Thoracic aorta (tissue), 2 donors: Measurements from ENCODE around the gene APP. TPM values are rescaled to one million over a fixed set of nuclear protein-coding genes. Genes with fewer than 3 reads are reported as not detected.
A peak's percentile ranks its signal among the peaks of the same experiment; 100 is the strongest.

Experiments used
- ATAC-seq: fragments of 150-250 bp; one replicate; pipeline ENCODE4 v1.8.0; 2017; ENCODE audit warnings: low read depth; ENCODE audit not compliant: insufficient number of reproducible peaks, low FRiP score
- DNase-seq: peaks from one replicate; pipeline ENCODE4 v3.0.0-alpha.2; 2020; ENCODE audit warnings: low spot score
- H3K27ac ChIP-seq, 2 donors: fragments of 200-600 bp; sonication (generic); 1 replicate in 1 of 2; 2 replicates in 1 of 2; pipeline ENCODE4 v1.5.1; 2016; ENCODE audit warnings: mild to moderate bottlenecking in 2 of 2, moderate library complexity in 2 of 2
- H3K27me3 ChIP-seq: fragments of 200-600 bp; sonication (generic); replicated peaks from 2 replicates; pipeline ENCODE4 v1.6.0; 2016; ENCODE audit warnings: mild to moderate bottlenecking; ENCODE audit not compliant: insufficient read depth
- H3K36me3 ChIP-seq: fragments of 200-600 bp; sonication (generic); one replicate; pipeline ENCODE4 v1.5.1; 2016
- H3K4me1 ChIP-seq, 2 donors: fragments of 200-600 bp; sonication (generic); 1 replicate in 1 of 2; 2 replicates in 1 of 2; pipeline versions ENCODE4 v1.5.1 to v1.6.0; 2016; ENCODE audit warnings: low read depth in 2 of 2, mild to moderate bottlenecking in 1 of 2; ENCODE audit not compliant: control insufficient read depth in 1 of 2
- H3K4me3 ChIP-seq: fragments of 200-600 bp; sonication (generic); 2 replicates; pipeline ENCODE4 v1.5.1; 2016; ENCODE audit warnings: mild to moderate bottlenecking
- H3K9me3 ChIP-seq: fragments of 200-600 bp; sonication (generic); 2 replicates; pipeline ENCODE4 v1.5.1; 2016
- total RNA-seq, 2 donors: library from RNA; depleted of rRNA; stranded (reverse); fragments of >200 nt; gene quantifications; one replicate each; pipeline versions ENCODE4 v1.1.0 to v1.2.3, GENCODE V29; 2016
- TF ChIP-seq, protein P1 (sequence below): fragments of 200-600 bp; sonication (generic); IDR thresholded peaks from one replicate; pipeline ENCODE4 v1.5.1; 2019; ENCODE audit warnings: antibody characterized with exemption

Gene APP
- total RNA-seq, 2 donors from 2014 or later: 342 to 468 TPM

DNA sequence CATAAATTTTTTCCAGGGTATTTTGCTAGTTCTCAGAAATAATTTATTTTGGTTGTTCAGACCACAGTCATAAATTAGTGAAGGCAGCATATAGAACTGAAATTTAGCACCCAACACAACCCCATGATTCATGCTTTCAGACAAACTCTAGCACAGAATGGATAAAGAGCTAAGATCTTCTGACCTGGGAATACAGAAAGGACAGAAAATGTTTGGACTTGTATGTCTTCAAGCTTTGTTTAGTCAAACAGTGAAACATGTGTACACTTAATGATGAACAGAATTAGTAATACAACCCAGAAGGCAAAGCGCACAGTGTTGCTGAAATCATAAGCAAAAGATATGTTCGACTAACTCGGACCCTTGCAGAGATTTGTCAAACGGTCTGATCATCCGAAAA lies 205.6 kb downstream of the APP start:
- no peak overlapping the region for H3K4me3 ChIP-seq
- ATAC-seq: no peak
- peaks cover 11 to 27% of the 10 kb centered on the region in 2 donors for H3K4me1 ChIP-seq
- H3K9me3 ChIP-seq: no peaks in the 10 kb centered on the region
- H3K27me3 ChIP-seq: no peaks in the 10 kb centered on the region
- H3K36me3 ChIP-seq: no peaks in the 10 kb centered on the region
- DNase-seq: no peak
- TF ChIP-seq, protein P1, sequence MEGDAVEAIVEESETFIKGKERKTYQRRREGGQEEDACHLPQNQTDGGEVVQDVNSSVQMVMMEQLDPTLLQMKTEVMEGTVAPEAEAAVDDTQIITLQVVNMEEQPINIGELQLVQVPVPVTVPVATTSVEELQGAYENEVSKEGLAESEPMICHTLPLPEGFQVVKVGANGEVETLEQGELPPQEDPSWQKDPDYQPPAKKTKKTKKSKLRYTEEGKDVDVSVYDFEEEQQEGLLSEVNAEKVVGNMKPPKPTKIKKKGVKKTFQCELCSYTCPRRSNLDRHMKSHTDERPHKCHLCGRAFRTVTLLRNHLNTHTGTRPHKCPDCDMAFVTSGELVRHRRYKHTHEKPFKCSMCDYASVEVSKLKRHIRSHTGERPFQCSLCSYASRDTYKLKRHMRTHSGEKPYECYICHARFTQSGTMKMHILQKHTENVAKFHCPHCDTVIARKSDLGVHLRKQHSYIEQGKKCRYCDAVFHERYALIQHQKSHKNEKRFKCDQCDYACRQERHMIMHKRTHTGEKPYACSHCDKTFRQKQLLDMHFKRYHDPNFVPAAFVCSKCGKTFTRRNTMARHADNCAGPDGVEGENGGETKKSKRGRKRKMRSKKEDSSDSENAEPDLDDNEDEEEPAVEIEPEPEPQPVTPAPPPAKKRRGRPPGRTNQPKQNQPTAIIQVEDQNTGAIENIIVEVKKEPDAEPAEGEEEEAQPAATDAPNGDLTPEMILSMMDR: no peak
- H3K27ac ChIP-seq: no peak overlapping the region

DNA sequence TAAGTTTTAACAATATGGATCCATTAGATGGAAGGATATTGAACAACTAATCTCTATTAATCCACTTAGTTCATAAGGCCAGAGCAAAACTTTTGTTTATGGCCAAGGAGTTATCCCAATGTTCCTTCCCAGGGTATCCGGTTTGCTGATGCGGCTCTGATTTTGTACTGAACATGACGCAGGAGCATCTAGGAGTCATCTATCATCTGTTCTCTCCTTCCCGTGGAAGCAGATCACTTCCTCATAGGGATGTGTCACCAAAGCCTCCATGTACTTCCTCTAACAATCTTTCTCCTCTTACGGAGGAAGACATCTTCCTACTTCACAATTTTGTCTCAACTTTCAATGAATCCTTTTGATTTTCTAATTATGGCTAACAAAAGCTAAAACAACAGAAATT lies 206.6 kb downstream of the APP start:
- H3K27ac ChIP-seq: peak overlapping the region in 1 of 2 donors; percentile 32
- H3K27me3 ChIP-seq: no peaks in the 10 kb centered on the region
- no peak for ATAC-seq

DNA sequence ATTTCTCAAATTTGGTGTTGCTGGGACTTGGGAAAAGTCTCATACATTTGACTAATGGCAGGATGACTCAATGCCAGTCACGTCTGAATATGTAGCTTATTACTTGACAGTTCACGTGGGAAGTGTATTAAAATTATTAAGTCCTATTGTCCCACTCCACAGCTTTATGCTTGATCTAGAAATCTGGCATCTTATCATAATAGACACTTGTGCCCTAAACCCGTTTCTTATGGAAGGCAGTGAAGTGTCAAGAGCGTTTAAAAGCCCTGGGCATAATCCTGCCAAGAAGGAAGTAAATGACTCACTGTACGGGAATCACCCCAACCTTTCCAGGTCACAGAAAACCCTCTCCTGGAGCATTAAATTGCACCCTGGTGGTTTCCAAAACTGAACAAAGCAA lies 207.4 kb downstream of the APP start:
- H3K27ac ChIP-seq: peak overlapping the region; percentile 15 to 32
- H3K4me1 ChIP-seq: peaks cover 11 to 22% of the 10 kb centered on the region in 2 donors
- H3K36me3 ChIP-seq: no peaks in the 10 kb centered on the region
- no peaks in the 10 kb centered on the region for H3K9me3 ChIP-seq
- H3K27me3 ChIP-seq: no peaks in the 10 kb centered on the region
- H3K4me3 ChIP-seq: no peak overlapping the region
- DNase-seq: no peak
- TF ChIP-seq, protein P1: no peak
- peak; percentile 41 for ATAC-seq

More for the DNA sequence above, 206.6 kb downstream of the APP start:
- DNase-seq: no peak
- Histone ChIP-seq H3K4me3 (no peak overlapping the region), H3K4me1 (peaks cover 11 to 27% of the 10 kb centered on the region in 2 donors), H3K9me3 (no peaks in the 10 kb centered on the region), H3K36me3 (no peaks in the 10 kb centered on the region)
- TF ChIP-seq, protein P1: no peak

- DNase-seq (no peak), ATAC-seq (no peak)
- H3K9me3 ChIP-seq: no peaks in the 10 kb centered on the region
- no peak overlapping the region for H3K27ac ChIP-seq
- no peaks in the 10 kb centered on the region for H3K27me3 ChIP-seq
- TF ChIP-seq, protein P1: no peak
- no peaks in the 10 kb centered on the region for H3K36me3 ChIP-seq
- H3K4me3 ChIP-seq: no peak overlapping the region
- peaks cover 5 to 13% of the 10 kb centered on the region in 2 donors for H3K4me1 ChIP-seq
Measured at GRCh38 chr21:25961042-25961441, 209.5 kb downstream of the APP start.

DNA sequence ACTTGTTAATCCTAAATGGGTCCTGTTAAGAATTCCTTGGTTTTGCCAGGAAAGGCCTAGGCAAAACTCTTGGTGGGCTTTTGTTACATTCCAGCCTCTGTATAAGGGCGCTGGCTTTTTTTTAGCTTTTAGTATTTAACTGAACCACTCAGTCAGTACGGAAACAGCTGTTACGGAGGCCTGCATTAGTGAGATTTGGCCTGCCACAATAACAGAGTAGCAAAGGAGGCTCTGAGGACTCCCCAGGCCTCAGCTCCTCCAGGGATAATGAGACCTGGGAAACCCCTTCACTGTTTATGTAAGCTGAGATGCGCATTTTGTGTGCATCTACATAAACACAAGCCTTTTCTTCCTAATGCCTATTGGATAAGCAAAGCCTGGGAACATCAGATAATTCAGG lies 210.2 kb downstream of the APP start:
- DNase-seq (no peak), ATAC-seq (no peak)
- Histone ChIP-seq H3K9me3 (no peaks in the 10 kb centered on the region), H3K4me3 (no peak overlapping the region), H3K27me3 (no peaks in the 10 kb centered on the region), H3K4me1 (peaks cover 5 to 13% of the 10 kb centered on the region in 2 donors), H3K36me3 (no peaks in the 10 kb centered on the region), H3K27ac (no peak overlapping the region)
- TF ChIP-seq, protein P1: no peak
